HG02970 (cell line): ENCODE measurements around the gene STK40.

Experiments used
- ATAC-seq: cut with Tn5 transposase; IDR thresholded peaks from one replicate; pipeline ENCODE4 v1.9.1; 2021; ENCODE audit warnings: mild to moderate bottlenecking, moderate library complexity, moderate number of reproducible peaks; ENCODE audit not compliant: unreplicated experiment, low FRiP score

STK40 gene

DNA sequence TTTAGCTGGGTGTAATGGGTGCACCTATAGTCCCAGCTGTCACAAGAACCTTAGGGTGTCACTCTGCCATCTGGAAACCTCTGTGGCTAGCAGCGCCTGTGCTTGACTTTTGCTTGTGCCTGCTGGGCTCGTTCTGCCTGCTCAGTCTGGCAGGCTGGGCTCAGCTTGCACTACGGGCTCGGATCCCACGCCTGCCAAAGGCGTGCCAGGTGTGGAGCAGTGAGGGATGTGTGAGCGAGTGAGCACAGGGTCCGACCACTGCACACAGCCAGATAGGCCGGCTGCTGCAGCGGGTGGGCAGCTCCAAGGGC, 14.7 kb upstream of the STK40 start:
- ATAC-seq: no peak

DNA sequence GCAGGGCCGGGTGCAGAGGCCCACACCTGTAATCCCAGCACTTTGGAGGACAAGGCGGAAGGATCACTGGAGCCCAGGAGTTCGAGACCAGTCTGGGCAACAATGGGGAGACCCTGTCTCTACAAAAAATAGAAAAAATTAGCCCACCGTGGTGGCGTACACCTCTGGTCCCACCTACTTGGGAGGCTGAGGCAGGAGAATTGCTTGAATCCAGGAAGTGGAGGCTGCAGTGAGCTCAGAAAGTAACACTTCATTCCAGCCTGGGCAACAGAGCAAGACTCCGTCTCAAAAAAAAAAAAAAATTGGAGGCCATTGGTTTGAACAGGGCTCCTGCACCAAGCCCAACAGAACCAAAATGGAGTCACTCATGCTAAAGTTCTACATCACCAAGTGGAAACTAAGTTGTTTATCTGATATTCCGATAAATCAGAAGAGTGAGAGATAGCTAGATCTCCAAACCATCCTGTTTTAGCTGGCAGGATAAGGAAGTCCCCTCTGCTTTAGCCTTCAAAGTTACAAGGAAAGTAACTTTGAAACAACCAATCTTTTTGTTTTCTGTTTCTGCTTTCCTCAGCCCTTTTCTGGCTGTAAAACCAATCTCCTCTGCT, 12.8 kb upstream of the STK40 start:
- ATAC-seq: no peak

DNA sequence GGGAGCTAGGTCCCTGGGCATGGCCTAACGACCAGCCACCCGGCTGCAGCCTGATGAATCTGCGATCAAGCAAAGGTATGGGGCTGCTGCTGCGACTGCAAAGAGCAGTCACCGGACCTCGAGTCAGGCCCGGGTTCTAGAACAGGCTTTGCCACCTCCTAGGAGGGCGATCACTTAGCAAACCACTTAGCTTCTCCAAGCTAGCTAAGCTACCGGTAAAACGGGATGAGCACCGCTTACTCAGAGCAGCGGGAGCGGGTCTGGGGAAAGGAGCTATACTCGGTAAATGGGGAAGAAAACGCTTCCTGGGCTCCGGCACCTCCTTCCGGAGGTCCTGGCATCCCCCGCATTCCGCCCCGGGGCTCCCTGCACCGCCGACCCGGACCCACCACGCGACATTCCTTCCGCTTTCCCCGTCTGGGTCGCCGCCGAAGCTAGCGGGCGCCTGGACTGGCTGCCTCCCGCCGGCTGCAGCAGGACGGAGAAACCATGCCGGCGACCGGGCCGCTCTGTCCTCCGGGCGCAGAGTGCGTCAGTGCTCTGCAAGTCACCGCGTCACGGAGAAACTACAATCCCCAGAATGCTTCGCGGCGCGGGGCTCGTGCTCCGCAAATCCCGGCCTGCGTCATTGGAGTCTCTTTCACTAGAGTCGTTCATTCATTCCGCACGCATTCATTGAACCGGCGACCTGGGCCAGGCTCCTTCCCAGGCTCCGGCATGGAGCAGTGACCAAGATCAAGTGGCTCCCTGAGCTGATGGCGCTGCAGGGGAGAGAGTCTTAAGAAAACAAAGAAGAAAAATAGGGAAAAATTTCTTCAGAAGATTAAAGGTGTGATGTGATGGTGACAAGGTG, 11.9 kb upstream of the STK40 start, which contains the start of gene LSM10:
TSS of gene LSM10 (minus strand) at position 531 of the 853 bp plus-strand sequence. CDS start 3,779 bp downstream, outside the sequence.
- peak; percentile 47 for ATAC-seq

DNA sequence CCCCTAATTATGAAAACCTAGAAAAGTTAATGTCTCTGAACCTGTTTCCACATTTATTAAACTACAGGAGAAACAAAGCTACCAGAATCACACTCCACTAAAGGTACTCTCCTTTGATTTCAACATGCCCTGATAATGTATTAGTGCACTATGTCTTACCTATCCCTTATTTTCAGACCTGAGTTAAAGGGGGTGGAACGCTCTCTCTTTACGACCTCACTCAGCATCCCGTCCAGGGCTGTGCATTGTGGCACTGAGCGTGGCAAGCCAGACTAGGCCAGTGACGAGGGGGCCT, 11.3 kb upstream of the STK40 start:
- ATAC-seq: no peak

DNA sequence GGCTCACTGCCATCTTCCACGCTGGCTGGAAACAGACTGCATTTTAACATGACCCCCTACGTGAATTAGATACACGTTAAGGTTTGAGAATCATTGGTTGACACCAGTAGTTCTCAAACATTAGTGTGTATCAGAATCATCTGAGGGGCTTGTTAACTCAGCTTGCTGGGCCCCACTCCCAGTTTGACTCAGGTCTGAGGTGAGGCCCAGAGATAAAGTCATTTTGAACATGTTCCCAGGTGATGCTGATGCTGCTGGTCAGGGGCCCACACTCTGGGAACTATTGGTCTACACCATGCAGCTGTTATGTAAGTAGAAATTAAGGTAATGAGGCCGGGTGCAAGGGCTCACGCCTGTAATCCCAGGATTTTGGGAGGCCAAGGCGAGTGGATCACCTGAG, 10.6 kb upstream of the STK40 start:
- no peak for ATAC-seq

DNA sequence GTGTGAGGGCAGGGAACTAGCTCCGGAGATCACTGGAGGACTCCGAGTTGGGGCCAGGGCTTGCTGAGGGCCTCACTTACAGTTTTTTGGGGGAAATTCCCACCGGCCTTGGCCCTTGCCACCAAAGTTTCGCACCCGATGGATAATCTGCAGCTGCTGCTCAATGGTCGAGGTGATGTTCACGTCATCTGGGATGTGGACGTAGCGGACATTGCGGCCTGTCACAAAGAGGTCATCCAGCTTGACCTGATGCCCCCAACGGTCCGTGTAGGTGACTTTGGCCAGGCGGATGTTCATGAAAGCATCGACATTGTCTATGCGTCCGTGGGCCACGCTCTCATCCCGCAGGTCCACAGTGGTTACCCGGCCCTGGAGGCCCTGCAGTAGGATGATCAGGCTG, 8.0 kb upstream of the STK40 start:
- no peak for ATAC-seq

DNA sequence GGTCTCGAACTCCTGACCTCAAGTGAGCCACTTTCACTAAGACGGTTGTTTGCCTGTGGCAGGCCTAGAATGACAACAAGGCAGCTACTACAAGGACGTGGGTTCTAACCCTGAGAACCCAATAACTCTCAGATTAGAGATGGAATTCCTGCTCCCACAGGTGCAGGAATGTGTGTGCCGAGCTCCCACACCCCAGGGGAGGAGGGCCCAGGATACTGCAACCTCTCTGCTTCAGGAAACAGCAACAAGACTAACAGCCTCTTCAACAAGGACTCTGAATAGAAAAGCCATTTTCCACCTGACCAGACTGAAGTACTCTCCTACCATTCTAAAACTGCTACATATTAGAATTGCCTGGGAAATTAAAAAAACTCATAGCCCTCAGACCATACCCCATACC, 7.1 kb upstream of the STK40 start:
- ATAC-seq: no peak

DNA sequence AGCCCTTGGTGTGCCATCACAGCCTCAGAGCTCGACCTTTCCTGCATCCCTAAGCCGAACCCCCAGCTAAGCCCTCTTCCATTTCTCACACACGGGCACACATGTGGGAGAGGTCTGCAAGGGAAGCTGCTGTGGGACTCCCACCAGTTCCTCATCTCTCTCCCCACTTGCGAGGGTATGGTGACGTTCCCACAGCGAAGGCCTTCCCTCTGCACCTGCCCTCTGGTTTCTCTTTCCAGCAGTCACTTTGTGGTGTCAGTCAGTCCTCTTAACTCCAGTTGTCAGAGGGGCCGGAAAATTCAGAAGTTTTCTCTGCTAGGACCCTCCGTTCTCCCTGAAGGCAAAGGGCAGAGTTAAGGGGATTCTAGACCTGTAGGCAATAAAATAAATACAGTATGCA, 5.5 kb upstream of the STK40 start:
- no peak for ATAC-seq

DNA sequence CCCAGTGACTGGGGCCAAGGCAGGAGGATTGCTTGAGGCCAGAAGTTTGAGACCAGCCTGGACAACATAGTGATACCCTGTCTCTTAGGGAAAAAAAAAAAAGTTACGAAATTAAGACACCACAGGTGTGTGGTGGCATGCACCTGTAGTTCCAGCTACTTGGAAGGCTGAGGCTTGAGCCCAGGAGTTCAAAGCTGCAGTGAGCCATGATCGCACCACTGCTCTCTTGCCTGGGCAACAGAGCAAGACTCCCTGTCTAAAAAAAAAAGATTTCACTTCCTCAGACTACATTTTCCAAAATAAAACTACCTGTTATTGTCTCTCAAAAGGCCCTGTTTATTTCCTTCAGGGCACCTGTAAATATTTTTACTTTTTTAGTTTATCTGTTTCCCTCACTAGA, 4.7 kb upstream of the STK40 start:
- no peak for ATAC-seq

DNA sequence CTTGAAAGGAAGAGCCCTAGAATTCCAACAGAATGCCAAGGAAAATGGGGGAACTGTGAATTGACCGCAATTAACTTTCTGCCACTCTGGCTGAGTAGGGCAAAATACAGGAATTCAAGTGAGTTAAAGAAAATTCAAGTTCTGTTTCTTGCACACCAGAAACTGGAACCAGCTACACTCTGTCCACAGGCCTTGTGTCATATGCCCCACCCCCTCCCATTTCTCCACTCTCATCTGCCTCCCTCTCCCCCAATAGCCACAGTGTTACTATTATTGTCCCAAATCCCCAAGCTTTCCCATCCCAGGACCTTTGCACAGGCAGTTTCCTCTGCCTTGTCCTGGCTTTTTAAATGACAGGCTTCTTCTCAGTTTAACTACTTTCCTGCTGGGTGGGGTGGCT, 4.3 kb upstream of the STK40 start:
- no peak for ATAC-seq

DNA sequence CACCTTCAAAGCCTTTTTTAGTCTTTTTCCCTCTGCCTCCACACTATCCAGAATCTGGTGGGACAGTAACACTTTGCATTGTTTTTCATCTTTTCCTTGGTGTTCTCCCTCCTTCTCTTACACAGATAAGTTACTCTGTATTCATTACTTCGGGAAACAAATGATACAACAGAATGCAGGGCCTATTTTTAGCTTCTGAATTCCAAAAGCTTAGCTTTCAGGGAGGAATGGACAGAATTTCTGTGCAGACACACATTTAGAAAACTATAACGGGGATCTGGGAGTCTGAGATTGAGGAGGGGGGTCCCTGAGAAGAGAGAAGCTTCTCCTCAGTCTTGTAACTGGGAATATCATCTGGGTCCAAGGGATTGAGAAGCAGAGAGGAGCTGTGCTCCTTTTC, 3.5 kb upstream of the STK40 start:
- ATAC-seq: no peak

DNA sequence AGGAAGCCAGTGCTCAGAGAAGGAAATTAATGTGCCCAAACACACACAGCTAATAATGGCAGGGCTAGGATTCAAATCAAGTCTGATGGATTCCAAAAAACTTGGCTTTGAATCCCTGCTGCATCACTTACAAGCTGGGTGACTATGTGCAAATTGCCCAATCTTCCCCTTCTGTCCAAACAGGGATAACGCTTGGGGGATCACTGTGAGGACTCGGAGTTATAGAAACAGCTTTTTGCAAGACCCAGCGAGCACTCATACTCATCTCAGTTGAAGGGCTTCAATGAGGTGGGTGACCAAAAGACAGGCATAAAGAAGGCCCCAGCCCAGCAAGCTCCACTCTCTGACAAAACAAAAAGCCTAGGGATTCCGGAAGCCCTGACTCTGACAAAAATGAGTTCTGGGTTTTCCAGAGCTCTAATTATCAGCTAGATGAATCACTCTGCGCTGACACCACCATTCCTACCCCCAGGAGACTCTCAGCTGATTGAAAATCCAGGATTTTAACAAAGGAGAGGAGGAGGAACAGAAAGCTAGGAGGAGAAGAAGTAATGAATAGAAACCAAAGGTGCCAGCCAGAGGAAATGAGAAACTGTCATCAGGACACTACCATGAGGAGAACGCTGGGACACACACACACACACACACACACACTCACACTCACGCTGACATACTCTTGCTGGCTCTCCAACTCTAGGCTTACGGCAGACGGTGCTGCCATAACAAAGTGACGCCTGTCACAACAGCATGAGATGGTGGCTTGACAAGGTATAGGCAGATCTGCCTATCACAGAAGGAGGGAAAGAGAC, 1.6 kb upstream of the STK40 start:
- ATAC-seq: no peak

DNA sequence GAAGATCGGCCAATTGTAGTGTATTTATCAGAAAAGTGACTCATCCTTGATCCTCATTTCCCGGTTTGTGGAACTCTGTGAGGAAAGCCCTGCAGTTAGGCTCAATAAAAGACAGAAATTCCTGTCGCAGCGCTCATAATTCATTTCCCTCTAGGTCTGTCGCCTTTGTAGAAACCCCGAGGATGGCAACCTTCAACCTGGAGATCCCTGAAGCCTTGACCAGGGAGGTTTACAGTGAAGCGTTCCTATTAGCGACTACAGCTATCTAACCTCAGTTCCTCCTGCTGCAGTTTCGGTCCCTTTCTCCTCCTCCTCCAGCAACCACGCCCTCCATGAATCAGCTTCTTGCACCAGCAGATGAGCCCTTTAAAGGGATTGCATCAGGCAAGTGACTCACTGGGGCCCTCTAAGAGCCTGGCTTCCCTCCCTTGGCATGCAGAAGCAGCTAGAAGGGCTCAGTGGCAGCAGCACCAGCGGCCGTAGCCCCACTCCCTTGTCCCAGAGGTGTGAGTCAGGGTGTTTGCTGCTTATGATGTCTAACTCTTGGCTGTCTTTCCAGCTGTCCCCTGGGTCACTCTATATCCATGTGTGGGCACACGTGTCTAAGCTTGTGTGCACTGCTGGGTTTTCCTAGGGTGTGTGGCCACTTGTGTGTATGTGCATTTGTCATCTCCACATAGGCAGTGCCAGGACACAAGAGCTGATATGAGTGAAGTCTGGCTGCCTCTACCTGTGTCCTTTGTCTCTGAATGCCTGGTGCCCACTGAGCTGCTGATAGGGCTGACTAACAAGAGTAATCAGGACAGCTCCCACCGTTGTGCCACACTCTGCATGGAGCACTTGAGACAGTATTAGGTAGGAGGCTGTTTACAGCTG, 779 bp upstream of the STK40 start:
- peak; percentile 35 for ATAC-seq

DNA sequence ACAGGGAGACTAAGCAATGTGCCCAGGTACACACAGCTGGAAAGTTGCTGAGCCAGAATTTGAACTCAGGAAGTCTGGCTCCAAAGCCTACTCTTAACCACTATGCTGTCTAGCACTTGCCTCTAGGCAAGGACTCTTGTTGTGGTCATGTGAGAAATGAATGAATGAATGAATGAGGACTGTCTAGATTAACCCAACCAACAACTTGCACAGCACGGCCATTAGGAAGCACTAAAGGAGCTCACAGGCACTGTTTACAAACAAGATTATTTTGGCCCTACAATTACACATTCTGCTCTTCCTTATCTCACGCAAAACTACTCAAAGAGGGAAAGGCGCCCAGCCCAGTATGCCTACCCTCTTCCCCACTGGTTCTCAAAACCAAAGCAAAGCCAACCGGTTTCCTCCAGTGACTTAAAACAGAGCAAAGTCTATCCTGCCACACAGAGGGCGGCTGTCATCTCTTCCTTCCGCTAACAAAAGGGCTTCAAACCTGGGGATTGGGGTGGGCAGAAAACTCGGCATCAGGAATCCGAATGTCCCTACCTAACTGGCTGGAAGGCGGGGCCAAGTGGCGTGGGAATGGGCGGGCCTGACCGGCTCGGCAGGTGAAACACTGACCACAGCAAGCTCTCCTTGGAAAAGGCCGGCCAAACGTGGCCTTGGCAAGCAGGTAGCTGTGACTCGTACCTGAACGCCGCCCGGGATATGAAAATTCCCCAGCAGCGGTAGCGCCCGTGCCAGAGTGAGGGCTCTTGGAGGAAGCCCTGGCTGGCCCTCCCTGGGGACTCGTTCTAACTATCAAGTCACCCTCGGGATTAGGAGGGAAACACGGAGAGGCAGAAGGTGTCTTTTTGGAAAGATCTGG, 948 bp downstream of the STK40 start:
- ATAC-seq: peak; percentile 8

DNA sequence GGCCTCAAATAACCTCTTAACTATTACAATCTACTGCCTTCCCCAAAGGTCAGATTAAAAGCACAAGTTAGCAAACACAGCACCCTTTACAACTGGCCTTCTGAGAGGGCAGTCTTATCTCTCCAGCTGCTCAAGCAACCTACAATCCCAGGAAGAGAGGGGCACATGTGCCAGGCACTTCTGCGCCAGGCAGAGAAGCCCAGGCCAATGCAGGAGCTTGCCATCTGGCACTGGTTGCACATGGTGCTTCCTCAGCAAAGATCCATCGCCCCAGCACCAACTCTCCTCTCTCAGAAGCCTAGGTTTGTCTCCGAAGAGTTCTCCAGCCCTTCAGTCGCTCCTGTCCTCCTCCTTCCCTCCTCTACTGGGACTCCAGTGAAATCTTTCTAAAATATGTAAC, 2.5 kb downstream of the STK40 start:
- no peak for ATAC-seq

DNA sequence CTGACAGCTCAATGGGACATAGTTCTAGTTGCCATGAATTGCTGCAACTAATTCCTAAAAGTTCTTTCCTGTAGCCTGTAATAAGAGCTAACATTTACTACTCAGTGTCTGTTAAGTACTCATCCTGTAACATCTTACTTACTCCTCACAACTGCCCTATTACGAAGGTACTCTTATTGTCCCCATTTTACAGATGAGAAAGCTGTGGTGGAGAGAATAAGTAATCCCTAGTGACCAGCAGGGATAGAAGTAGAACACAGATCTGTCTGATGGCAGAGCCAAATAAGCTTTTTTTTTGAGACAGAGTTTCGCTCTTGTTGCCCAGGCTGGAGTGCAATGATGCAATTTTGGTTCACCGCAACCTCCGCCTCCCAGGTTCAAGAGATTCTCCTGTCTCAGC, 3.1 kb downstream of the STK40 start:
- no peak for ATAC-seq

DNA sequence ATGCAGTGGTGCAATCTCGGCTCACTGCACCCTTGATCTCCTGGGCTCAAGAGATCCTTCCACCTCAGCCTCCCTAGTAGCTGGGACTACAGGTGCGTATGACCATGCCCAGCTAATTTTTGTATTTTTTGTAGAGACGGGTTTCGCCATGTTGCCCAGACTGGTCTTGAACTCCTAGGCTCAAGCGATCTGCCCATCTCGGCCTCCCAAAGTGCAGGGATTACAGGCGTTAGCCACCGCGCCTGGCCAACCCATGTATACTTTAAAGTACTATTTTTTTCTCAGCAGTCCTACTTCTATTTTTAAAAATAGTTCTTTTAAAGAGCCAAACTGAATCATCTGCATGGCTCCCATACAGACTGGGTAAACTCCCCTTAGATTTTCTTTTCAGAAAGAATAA, 3.5 kb downstream of the STK40 start:
- no peak for ATAC-seq

DNA sequence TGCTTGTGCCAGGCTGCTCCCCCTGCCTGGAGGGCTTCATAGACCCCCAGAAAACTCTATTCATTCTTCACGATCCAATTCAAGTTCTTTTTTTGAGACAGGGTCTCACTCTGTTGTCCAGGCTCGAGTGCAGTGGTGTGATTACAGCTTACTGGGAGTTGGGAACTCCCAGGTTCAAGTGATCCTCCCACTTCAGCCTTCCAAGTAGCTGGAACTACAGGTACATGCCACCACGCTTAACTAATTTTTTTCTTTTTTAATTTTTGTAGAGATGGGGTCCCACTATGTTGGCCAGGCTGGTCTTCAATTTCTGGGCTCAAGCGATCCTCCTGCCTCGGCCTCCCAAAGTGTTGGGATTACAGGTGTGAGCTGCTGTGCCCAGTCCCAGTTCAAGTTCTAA, 4.3 kb downstream of the STK40 start:
- ATAC-seq: no peak

DNA sequence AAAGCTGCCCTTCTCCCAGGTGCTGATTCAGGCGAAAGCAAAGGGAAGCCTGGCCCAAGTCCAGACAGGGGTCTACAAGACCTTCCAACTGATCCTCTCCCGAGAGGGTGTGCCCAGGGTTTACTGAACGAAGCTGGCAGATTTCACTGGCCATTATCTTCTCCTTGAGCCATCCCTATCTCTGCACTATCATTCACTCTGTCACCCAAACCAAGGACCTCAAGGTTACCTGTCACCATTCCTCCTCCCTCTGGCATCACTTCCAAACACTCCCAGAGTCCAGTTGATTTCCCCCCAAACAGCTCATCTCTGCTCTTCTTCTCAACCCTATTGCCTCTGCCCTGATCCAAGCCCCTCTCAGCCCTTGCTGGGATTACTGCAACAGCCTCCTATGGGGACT, 4.9 kb downstream of the STK40 start:
- no peak for ATAC-seq

DNA sequence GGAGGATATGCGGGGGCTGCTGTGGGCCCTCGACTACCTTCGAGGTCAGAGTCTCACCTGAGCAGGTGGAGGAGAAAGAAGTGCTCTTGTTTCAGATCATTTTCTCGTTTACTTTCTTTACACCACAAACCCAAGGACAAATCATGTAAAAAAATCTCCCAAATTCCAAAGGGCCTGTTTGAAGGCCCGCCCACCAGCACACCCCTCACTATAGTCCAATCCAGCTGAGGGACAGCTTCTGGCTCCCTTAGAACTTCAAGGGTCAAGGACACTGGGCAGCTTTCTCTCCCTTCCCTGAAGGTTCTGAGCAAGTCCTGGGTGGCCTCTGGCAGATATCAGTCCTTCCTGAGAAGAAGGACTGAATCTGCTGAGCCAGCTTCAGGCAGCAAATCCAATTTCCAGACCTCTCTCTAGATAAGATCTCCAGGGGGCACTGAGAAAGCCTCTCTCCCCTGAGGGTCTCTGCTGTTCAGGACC, 5.5 kb downstream of the STK40 start:
- ATAC-seq: no peak
